GM23248 (cell line): ENCODE measurements around the gene CUL9. TPM values are rescaled to one million over a fixed set of nuclear protein-coding genes. Genes with fewer than 3 reads are reported as not detected.
"Not testable (repeated sequence)": the region's sequence is repeated elsewhere in the genome, so short reads cannot be mapped to it uniquely, and the experiment has no call there.

Source experiments
- DNase-seq: peaks from one replicate; pipeline ENCODE4 v3.0.0-alpha.2; 2015
- H2AFZ ChIP-seq: fragments of 200-600 bp; sonication (generic); 2 replicates; pipeline ENCODE4 v1.6.1; 2016; ENCODE audit warnings: antibody characterized with exemption
- H3F3A ChIP-seq: fragments of 200-600 bp; sonication (generic); 2 replicates; pipeline ENCODE4 v1.6.1; 2016; ENCODE audit warnings: mild to moderate bottlenecking, antibody characterized with exemption, mixed run types; ENCODE audit not compliant: insufficient read depth
- H3K27ac ChIP-seq: fragments of 200-600 bp; sonication (generic); 2 replicates; pipeline ENCODE4 v1.5.1; 2016; ENCODE audit warnings: mild to moderate bottlenecking
- H3K27me3 ChIP-seq: fragments of 200-600 bp; sonication (generic); replicated peaks from 2 replicates; pipeline ENCODE4 v1.6.1; 2016; ENCODE audit warnings: mild to moderate bottlenecking; ENCODE audit not compliant: insufficient read depth
- H3K36me3 ChIP-seq: fragments of 200-600 bp; sonication (generic); 2 replicates; pipeline ENCODE4 v1.6.1; 2016; ENCODE audit warnings: low read depth, mild to moderate bottlenecking
- H3K4me1 ChIP-seq: fragments of 200-600 bp; sonication (generic); 2 replicates; pipeline ENCODE4 v1.6.1; 2016; ENCODE audit warnings: mild to moderate bottlenecking; ENCODE audit not compliant: insufficient read depth
- H3K4me2 ChIP-seq: fragments of 200-600 bp; sonication (generic); one replicate; pipeline ENCODE4 v1.6.1; 2016; ENCODE audit warnings: mild to moderate bottlenecking; ENCODE audit not compliant: unreplicated experiment
- H3K4me3 ChIP-seq: fragments of 200-600 bp; sonication (generic); 2 replicates; pipeline ENCODE4 v1.5.1; 2016; ENCODE audit warnings: mild to moderate bottlenecking
- H3K79me2 ChIP-seq: fragments of 200-600 bp; sonication (generic); 2 replicates; pipeline ENCODE4 v1.6.1; 2016; ENCODE audit warnings: mild to moderate bottlenecking; ENCODE audit not compliant: insufficient read depth
- H3K9ac ChIP-seq: fragments of 200-600 bp; sonication (generic); 2 replicates; pipeline ENCODE4 v1.6.1; 2016; ENCODE audit warnings: mild to moderate bottlenecking
- H3K9me2 ChIP-seq: fragments of 200-600 bp; sonication (generic); 2 replicates; pipeline ENCODE4 v1.6.1; 2016; ENCODE audit warnings: mixed run types, mild to moderate bottlenecking, moderate library complexity; ENCODE audit not compliant: insufficient read depth
- H3K9me3 ChIP-seq: fragments of 200-600 bp; sonication (generic); one replicate; pipeline ENCODE4 v1.6.1; 2017; ENCODE audit warnings: low read depth
- H4K20me1 ChIP-seq: fragments of 200-600 bp; sonication (generic); 2 replicates; pipeline ENCODE4 v1.6.0; 2016; ENCODE audit not compliant: insufficient read depth
- EZH2 ChIP-seq: fragments of 200-600 bp; sonication (generic); IDR thresholded peaks from 2 replicates; pipeline ENCODE4 v1.6.1; 2018; ENCODE audit warnings: antibody characterized with exemption, mild to moderate bottlenecking; ENCODE audit not compliant: insufficient read depth, poor library complexity, severe bottlenecking
- EZH2phosphoT487 ChIP-seq: fragments of 200-600 bp; sonication (generic); IDR thresholded peaks from 2 replicates; pipeline ENCODE4 v1.6.1; 2018; ENCODE audit warnings: antibody characterized with exemption, moderate library complexity, mild to moderate bottlenecking, low read depth; ENCODE audit not compliant: insufficient read depth
- WGBS, 2 experiments: methylation state at CpG; one replicate each; pipeline ENCODE4 v1.1.6; 2015 to 2017; ENCODE audit warnings: low lambda C conversion rate in 2 of 2, low coverage in 1 of 2; ENCODE audit errors: missing lambda C conversion rate in 2 of 2; 5-methylcytosine and 5-hydroxymethylcytosine counted together
- in situ Hi-C: fragments of 300-500 bp; cut with MboI; formaldehyde crosslinking; loops from 2 replicates; pipeline ENCODE4 v1.15.0; 2020
- polyA plus RNA-seq: library from polyadenylated mRNA; unstranded; fragments of >200 nt; fragmentation: Nextera tagmentation; extraction: Ambion mirVana; gene quantifications from 2 replicates; pipeline ENCODE4 v1.2.1, GENCODE V29; 2016
- total RNA-seq: library from RNA; depleted of rRNA; stranded (reverse); fragments of >200 nt; shearing (Covaris generic); gene quantifications from 2 replicates; pipeline ENCODE4 v1.2.3, GENCODE V29; 2014; rRNA removed

Gene CUL9
- total RNA-seq (15.0 and 26.1 TPM in 2 replicates), polyA plus RNA-seq (8.5 and 8.6 TPM in 2 replicates)

DNA sequence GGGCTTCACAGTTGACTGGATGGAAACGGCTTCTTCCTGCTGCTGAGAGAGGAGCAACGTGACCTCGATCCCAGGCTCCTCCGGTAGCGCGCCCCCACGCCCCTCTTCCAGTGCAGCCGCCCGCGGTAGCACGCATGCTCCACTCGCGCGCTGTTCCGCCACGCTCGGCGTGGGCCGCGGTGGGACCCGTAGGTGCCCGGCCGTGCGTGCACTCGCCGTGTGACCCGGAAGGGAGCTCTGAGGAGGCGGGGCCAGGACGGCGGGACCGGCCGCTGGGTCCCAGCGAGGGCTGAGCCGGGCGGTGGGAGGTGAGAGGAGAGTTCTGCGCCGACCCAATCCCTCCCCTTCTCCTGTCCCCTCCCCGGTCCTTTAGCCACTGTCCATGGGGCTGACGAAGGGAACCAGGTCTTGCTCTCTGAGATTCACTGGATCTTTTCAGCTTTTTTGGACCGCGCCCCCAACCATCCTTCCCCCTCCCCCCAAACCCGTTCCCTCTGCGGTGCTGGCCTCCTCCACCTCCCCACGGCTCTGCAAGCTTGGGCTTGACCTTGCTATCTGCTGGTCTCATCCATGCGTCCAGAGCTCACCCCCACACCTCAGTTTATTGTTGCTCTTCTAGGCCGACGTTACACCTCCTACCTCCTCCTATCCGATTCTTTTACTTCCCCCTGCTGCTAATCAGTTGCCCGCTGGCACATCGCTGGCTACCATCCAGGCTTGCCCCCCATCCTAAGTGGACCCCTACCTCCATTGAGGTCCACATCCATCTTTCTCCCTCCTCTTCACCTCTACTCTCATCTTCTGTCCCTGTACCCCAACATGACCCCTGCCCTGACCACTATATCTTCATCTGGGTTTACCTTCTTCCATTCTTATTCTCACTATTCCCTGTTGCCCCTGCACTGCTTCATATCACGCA is at the start of gene CUL9:
CUL9 (plus strand) TSS at position 255 of the 919 bp plus-strand sequence. CDS start 2,115 bp downstream, outside the sequence.
- peak within 1 kb of the TSS; percentile 89 for H3K4me2 ChIP-seq
- peak; percentile 89 for DNase-seq
- no peaks in the 10 kb centered on the region for H3K9me3 ChIP-seq
- peak within 1 kb of the TSS; percentile 79 for H3K4me3 ChIP-seq
- peaks cover 15% of the 10 kb centered on the region for H3F3A ChIP-seq
- no peaks in the 10 kb centered on the region for H3K9me2 ChIP-seq
- H2AFZ ChIP-seq, result peak within 1 kb of the TSS; percentile 67
- H3K4me1 ChIP-seq, result peaks cover 17% of the 10 kb centered on the region
- TF ChIP-seq EZH2phosphoT487, result no peak
- no peak for TF ChIP-seq EZH2
- H3K79me2 ChIP-seq, result peaks cover 31% of the 10 kb centered on the region
- peak within 1 kb of the TSS; percentile 51 for H3K27ac ChIP-seq
- peak within 1 kb of the TSS; percentile 80 for H3K9ac ChIP-seq
- H3K36me3 ChIP-seq, result peaks cover 8% of the 10 kb centered on the region; the same call in 1 of the 2 replicates
- WGBS, 2 experiments, result 1 to 2% methylated on average over 43 of the region's 51 CpGs
- in situ Hi-C loops, result no loop called here
- no peaks in the 10 kb centered on the region for H3K27me3 ChIP-seq
- no peaks in the 10 kb centered on the region for H4K20me1 ChIP-seq

GRCh38 chr6:43138267-43138666 is 43.7 kb upstream of the CUL9 start:
- Histone ChIP-seq H3K27me3 (no peaks in the 10 kb centered on the region), H3K79me2 (no peaks in the 10 kb centered on the region), H3K9me3 (no peaks in the 10 kb centered on the region), H3K4me3 (no peak overlapping the region), H4K20me1 (no peaks in the 10 kb centered on the region), H3K9ac (no peak overlapping the region), H3K4me1 (no peaks in the 10 kb centered on the region), H3K9me2 (no peaks in the 10 kb centered on the region), H2AFZ (no peak overlapping the region), H3K4me2 (no peak overlapping the region), H3K36me3 (no peaks in the 10 kb centered on the region), H3F3A (peaks cover 12% of the 10 kb centered on the region), H3K27ac (no peak overlapping the region)
- TF ChIP-seq EZH2phosphoT487 (no peak), EZH2 (no peak)
- 89 to 90% methylated on average over 3 of the region's 3 CpGs for WGBS, 2 experiments
- in situ Hi-C loops, result no loop called here
- DNase-seq, result no peak

DNA sequence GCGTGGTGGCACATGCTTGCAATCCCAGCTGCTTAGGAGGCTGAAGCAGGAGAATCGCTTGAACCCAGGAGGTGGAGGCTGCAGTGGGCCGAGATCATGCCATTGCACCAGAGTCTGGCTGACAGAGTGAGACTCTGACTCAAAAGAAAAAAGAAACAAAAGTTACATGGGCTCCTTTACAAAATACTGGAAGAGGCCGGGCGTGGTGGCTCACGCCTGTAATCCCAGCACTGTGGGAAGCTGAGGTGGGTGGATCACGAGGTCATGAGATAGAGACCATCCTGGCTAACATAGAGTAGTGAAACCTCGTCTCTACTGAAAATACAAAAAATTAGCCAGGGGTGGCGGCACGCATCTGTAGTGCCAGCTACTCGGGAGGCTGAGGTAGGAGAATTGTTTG is 42.0 kb upstream of the CUL9 start:
- not testable (repeated sequence) for H3K79me2 ChIP-seq, H3K4me2 ChIP-seq, H3K4me3 ChIP-seq, H3K9me3 ChIP-seq, H3K27me3 ChIP-seq, H2AFZ ChIP-seq, H3K9me2 ChIP-seq, H3K36me3 ChIP-seq, H3K9ac ChIP-seq, H3K27ac ChIP-seq, DNase-seq, H4K20me1 ChIP-seq, H3K4me1 ChIP-seq
- in situ Hi-C loops, result loop anchor here (10.0 kb wide), 1 partner anchor 235 kb away; no protein-coding TSS in a partner anchor
- peaks cover 12% of the 10 kb centered on the region for H3F3A ChIP-seq
- WGBS, 2 experiments, result 83 to 88% methylated on average over 11 of the region's 11 CpGs

DNA sequence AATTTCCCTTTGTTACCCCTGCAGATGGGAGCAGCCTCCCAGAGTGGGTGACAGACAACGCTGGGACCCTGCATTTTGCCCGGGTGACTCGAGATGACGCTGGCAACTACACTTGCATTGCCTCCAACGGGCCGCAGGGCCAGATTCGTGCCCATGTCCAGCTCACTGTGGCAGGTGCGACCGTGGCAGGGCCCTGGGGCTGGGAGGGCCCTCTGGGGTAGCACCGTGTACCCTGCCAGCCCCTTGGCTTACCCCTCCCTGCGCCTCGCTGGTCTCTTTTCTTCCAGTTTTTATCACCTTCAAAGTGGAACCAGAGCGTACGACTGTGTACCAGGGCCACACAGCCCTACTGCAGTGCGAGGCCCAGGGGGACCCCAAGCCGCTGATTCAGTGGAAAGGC is 40.4 kb upstream of the CUL9 start:
- Histone ChIP-seq H3K27ac (no peak overlapping the region), H3K9ac (no peak overlapping the region), H3K36me3 (0 out of 2 replicates have a peak, but pooled peaks cover 3% of the 10 kb centered on the region), H3K4me3 (no peak overlapping the region), H3K79me2 (no peaks in the 10 kb centered on the region), H3K4me2 (no peak overlapping the region), H3K27me3 (no peaks in the 10 kb centered on the region), H3K9me2 (no peaks in the 10 kb centered on the region), H2AFZ (no peak overlapping the region), H3K9me3 (no peaks in the 10 kb centered on the region), H3K4me1 (no peaks in the 10 kb centered on the region), H3F3A (peaks cover 12% of the 10 kb centered on the region), H4K20me1 (no peaks in the 10 kb centered on the region)
- WGBS, 2 experiments, result 76 to 77% methylated on average over 12 to 16 of the region's 16 CpGs
- no peak for TF ChIP-seq EZH2
- TF ChIP-seq EZH2phosphoT487, result no peak
- no peak for DNase-seq
- in situ Hi-C loops, result loop anchor here (10.0 kb wide), 1 partner anchor 237 kb away; no protein-coding TSS in a partner anchor
